Keratinocyte (primary cell): ENCODE data around the gene DNAH11.

ENCODE experiments used
- CTCF ChIP-seq, 3 experiments: IDR thresholded peaks in 1 of 3; conservative IDR thresholded peaks in 1 of 3; optimal IDR thresholded peaks in 1 of 3; 2 replicates in 2 of 3; 3 replicates in 1 of 3; pipeline versions ENCODE3 to v1.5.1; 2011; ENCODE audit warnings: low read length in 3 of 3, mild to moderate bottlenecking in 3 of 3, moderate library complexity in 2 of 3, control low read depth in 1 of 3, inconsistent platforms in 1 of 3; ENCODE audit not compliant: insufficient read depth in 2 of 3; ENCODE audit errors: extremely low read depth in 1 of 3
- EZH2 ChIP-seq: IDR thresholded peaks from one replicate; pipeline ENCODE4 v1.6.1; 2012; ENCODE audit warnings: inconsistent platforms, mild to moderate bottlenecking, low read length, moderate library complexity

- no peak for TF ChIP-seq CTCF (optimal IDR thresholded peaks at IDR 0.05 in 1 of 3, IDR thresholded peaks at IDR 0.05 in 1 of 3, conservative IDR thresholded peaks at IDR 0.05 in 1 of 3; ENCODE audit: extremely low read depth in 1 of 3, insufficient read depth in 2 of 3, low read length in 3 of 3)
- TF ChIP-seq EZH2: no peak
Observed at GRCh38 chr7:21719846-21720245, 177.0 kb downstream of the DNAH11 start.
